ENCODE measurements around the gene RABL3.

GRCh38 chr3:120649830-120650233, 92.5 kb downstream of the RABL3 start:
- TF ChIP-seq POLR2A (IDR thresholded peaks at IDR 0.05; ENCODE audit: low read length) (no peak), GATA1 (IDR thresholded peaks at IDR 0.05; ENCODE audit: low read depth, low read length) (no peak)
